GM21576 (cell line): Measurements from ENCODE around the gene CDK5.
"Not testable (repeated sequence)": the region's sequence is repeated elsewhere in the genome, so short reads cannot be mapped to it uniquely, and the experiment has no call there.

ENCODE experiments used
- ATAC-seq: cut with Tn5 transposase; IDR thresholded peaks from one replicate; pipeline ENCODE4 v1.9.1; 2021; ENCODE audit warnings: mild to moderate bottlenecking, moderate library complexity; ENCODE audit not compliant: unreplicated experiment

The CDK5 gene

DNA sequence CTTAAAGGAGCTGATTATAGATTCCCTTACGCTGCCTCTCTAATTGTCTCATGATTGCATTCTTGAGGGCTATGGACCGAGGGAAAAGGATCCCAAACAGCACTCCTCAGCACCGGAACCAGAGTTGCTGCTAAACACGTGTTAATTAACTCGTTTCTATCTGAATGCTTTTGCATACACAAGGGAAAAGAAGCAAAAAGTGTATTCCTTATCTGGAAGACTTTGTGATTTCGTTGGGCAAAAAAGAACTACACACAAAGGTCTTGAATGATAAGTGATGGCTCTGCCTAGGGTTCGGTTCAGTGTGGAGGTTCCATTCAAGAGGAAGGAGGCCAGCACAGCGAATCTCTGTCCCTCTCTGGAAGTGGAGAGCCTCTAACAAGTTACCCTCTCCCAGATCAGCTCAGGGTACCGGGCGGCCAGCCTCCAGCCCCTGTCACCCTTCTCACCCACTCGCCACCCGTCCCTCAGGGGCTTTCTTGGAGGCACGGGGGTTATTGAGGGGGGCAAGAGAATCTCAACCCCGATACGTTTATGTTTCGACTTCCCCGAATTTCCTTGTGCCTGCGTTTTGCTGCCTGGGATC is 1.2 kb upstream of the CDK5 start:
- no peak for ATAC-seq

DNA sequence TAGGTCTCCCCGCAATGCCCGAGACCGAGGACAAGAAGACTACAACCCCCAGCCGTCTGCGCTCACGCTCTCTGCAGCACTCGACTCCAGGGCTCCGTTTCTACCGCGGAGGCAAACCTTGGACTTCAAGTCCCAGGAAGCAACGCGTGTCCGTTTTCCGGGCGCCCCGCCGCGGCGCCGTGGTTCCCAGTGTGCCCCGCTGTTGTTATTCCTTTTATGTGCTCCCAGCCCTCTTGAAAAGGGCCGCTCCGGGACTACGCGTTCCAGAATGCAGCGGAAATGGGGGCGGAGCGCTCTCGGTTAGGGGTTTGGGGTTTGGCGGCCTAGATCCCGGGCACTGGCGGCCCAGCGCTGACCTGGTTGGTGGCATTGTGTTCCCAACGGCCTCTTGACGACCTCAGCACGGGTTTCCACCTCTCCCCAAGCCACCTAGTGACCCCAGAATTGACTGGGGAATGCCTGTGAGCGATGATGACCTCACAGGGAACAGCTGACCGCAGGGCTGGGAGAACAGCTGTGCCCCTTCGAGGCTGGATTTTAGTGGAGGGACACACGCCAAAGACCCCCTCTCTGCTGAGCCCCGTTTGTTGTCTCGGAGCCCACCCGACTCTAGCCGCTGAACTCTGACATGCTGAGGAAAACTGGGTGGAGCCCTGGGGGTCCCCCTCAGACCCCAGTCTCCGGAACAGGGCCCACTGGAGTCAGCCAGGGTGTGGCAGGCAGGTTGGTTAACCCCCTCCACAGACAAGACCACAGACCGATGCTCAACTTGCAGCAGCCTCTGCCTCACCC is 488 bp upstream of the CDK5 start:
- peak; percentile 89 for ATAC-seq

DNA sequence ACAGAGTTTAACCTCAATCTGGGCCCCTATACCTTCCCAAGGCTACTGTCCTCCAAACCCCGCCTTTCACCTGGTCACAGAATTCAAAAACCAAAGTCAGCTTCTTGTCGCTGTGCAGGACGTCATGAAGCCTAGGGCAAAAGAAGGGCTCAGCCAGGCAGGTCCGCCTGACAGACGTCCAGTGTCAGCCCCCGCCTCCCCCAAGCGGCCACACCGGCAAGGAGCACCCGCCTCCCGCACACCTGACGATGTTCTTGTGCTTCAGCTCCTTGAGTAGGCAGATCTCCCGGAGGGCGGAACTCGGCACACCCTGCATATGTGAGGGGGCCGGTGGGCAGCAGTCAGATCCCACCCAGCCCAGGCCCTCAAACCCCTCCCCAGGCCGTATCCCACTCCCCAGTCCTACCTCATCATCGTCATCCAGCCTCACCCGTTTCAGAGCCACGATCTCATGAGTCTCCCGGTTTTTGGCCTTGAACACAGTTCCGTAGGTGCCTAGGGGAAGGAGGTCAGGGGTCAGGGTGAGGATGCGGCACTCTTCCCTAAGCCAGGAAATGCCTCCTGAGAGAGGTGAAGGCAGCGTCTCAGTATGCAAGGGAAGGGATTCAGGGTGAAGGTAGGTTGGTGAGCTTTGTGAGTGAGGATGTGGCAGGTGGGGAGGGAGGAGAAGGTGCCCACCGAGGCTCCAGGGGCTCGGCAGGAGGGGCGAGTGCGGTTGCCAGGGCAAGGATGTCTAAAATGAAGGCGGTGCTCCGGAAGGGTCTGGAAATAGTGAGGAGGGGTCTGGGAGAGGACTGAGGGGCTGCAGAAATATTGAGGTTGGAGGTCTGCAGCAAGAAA is 811 bp downstream of the CDK5 start:
- no peak for ATAC-seq

DNA sequence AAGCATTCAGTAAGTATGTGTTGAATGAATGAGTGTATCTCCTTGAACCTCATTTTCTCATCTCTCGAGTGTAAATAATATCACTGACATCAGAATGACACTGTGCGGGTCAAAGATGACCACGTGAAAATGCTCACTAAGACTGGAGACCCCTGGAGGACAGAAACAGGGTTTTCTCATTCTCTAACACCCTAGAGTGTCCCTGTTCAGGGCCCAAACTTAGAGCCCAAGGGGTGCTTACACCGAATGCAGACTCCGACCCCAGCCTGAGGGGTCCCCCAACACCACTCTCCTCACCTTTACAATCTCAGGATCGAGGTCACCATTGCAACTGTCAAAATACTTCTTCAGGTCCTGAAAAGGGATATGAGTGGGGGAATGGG is 1.4 kb downstream of the CDK5 start:
- no peak for ATAC-seq

DNA sequence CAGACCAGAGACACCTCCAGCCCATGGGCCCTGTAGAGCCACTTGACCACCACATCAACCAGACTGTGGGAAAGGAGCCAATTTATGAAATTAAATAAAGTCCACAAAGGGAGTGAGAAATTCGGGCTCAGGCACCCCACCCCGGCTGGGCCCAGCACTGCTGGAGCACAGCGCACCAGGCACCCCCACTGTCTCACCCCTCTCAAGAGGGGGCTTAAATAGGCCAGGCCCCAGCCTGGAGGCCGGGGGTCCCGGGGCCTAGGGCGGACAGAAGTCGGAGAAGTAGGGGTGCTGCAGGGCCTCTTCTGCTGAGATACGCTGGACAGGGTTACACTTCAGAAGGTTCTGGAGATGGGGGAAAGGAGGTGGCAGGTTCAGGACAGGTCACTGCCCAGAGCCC is 3.9 kb downstream of the CDK5 start:
- ATAC-seq = no peak

DNA sequence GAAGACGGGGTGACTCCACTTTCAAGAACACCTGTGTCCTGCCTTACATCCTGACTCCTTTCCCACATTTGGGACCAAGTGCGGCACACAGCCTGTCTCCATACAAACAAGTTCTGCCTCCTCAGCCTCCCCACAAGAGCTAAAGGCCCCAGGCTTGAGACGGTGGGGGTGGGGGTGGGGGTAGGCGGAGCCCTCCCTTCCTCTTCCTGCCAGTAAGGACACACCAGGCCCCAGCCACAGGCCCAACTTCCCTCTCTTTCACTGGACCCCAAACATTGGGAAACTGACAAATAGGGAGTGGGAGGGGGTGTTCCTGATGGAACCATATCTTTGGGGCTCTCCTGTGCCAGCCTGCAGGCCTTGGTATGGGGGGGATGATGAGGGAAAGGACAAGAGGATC is 4.6 kb downstream of the CDK5 start:
- ATAC-seq = no peak

DNA sequence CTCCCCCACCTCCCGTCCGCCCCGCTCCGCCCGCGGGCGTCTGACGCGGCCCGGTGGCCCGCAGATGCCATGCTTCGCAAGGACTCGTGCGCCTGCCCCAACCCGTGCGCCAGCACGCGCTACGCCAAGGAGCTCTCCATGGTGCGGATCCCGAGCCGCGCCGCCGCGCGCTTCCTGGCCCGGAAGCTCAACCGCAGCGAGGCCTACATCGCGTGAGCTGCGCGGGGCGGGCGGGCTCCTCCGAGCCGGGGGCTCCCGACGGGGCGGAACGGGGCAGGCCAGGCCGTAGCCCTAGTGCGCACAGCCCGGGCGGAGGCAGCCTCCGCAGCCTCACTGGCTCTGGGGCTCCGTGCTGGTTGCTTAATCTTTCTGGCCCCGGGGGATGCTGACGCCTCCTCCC is 6.6 kb downstream of the CDK5 start:
- ATAC-seq = no peak

DNA sequence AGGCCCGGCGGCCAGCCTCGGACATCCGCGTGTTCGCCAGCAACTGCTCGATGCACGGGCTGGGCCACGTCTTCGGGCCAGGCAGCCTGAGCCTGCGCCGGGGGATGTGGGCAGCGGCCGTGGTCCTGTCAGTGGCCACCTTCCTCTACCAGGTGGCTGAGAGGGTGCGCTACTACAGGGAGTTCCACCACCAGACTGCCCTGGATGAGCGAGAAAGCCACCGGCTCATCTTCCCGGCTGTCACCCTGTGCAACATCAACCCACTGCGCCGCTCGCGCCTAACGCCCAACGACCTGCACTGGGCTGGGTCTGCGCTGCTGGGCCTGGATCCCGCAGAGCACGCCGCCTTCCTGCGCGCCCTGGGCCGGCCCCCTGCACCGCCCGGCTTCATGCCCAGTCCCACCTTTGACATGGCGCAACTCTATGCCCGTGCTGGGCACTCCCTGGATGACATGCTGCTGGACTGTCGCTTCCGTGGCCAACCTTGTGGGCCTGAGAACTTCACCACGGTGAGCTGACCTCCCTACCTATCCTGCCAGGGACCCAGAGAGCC is 8.7 kb downstream of the CDK5 start:
- no peak for ATAC-seq

DNA sequence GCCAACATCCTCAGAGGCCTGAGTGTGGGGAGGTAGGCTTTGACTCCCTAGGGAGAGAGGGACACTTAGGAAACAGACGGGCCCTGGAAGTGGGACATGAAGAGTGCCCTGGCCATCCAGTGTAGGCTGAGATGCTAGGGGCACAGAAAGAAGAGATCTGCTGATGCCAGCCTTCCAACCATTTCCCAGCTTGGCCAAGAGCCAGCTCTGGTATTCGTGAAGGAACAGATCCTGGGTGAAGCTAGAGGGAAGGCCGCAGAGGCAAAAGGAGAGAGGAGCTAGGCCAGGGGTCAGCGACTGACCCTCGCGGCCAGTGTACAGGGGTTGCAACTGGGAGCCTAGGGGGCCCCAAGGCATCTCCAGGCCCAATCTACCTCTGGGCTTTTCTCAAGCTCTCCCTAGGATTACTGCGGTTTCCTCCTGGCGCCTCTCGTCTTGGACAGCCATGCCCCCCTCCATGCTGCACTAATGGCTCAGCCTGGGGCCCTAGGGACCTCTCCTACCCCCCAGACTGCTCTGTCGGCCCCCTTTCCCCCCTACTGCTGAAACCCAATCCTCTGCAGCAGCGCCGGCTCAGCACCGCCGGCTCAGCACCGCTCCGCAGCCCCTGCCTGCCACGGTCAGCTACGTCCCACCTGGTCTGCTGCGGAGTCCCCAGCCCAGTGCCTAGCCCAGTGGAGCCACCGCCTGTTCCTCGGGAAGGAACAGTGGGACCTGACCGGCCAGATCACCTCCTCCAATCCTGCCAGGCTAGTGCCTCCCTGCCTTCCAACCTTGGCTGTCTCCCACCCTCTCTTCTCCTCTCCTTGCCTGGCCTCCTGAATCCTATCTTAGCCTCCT is 9.5 kb downstream of the CDK5 start, which contains the start of gene ASIC3:
Gene ASIC3, plus strand, starts transcription at position 556 of the 840 bp plus-strand sequence. CDS start 355 bp downstream, outside the sequence.
- ATAC-seq = no peak

DNA sequence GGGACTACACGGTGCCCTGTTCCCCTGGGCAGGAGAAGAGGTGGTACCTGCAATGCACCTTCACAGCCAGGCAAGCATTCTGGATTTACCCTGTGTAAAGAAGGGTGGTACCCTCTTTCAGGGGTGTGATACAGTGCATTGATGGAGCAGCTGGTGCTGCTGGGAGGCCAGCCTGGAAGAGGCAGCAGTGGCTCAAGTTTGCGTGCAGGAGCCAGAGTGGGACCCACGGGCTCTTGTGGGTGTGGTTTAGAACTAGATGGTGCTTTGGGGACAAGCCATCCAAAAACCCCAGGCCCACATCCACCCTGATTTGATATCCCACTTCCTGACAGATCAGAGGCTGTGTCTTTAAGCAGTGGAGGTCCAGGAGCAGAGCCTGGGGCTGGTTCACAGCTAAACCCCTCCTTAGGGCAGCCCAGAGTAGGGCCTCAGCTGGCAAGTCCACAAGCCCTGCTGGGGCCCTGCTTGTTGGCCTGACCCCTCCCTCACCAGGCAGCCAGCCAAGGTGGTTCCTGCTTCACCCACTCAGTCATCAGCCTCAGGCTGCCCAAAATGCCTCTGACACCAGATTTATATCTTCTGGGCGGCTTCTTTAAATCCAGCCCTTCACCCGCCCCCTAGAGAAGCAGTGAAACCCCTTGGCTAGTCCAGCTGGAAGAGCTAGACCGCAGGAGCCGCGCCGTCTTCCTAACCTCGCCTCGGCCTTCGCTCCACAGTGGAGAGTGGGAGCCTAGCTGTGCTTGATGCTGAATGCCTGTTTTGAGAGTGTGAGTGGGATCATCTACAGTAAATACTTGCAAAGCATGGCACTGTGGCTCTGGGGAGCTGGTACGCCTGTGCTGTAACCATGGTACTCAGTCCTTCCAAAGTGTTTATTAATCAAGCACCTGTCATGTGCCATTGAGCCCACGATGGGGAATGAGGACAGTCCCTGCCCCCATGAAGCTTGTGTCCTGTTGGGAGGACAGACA is 10.8 kb downstream of the CDK5 start:
- no peak for ATAC-seq

DNA sequence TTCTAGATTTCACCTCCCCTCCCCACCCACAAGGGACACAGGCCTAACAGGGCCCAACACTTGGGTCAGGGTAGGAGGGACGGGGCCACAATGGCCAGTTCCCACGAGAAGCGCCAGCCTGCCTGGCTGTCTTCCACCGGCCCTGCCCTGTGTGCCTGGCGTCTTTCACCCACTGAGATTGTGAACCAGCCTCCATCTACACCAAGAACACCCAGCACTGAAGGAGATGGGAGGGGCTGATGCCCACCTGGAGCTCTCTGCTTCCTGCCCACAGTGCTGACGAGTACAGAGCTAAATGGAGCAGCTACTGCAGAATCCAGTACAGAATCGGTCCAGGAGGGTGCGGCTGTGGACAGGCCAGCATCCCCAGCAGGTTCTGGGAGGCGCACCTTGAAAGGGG is 11.7 kb downstream of the CDK5 start:
- ATAC-seq = no peak

DNA sequence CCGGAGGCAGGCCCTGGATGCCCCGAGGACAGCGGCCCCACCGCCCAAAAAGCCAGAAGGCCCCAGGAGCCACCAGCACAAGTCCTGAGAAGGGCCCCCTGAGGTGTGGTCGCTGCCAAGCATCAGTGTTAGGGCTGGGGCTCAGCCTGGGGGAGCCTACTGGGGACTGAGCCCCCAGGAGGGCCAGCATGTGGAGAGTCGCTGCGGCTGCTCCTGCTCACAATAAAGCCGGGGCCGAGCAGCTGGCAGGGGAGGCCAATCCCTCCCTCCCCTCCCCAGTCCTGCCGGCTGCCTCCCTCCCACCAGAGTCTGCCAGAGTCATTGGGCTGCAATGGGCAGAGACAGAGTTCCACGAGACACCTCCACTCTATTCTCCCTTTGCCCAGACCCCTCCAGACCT is 12.4 kb downstream of the CDK5 start:
- ATAC-seq = no peak

DNA sequence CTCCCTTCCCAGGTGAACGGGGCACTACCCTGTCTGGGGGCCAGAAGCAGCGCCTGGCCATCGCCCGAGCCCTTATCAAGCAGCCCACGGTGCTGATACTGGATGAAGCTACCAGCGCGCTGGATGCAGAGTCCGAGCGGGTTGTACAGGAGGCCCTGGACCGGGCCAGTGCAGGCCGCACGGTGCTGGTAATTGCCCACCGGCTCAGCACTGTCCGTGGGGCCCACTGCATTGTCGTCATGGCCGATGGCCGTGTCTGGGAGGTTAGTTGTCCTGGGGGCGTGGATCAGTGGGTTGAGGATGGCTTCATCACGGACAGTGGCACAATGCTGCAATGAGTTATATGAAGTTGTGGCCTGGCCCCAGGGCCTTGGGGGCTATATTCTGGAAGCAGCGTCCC is 13.7 kb downstream of the CDK5 start:
- no peak for ATAC-seq

DNA sequence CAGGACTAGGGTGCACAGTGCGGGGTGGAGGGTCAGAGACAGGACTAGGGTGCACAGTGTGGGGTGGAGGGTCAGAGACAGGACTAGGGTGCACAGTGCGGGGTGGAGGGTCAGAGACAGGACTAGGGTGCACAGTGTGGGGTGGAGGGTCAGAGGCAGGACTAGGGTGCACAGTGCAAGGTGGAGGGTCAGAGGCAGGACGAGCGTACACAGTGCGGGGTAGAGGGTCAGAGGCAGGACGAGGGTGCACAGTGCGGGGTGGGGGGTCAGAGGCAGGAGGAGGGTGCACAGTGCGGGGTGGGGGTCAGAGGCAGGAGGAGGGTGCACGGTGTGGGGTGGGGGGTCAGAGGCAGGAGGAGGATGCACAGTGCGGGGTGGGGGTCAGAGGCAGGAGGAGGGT is 14.2 kb downstream of the CDK5 start:
- ATAC-seq = not testable (repeated sequence)

DNA sequence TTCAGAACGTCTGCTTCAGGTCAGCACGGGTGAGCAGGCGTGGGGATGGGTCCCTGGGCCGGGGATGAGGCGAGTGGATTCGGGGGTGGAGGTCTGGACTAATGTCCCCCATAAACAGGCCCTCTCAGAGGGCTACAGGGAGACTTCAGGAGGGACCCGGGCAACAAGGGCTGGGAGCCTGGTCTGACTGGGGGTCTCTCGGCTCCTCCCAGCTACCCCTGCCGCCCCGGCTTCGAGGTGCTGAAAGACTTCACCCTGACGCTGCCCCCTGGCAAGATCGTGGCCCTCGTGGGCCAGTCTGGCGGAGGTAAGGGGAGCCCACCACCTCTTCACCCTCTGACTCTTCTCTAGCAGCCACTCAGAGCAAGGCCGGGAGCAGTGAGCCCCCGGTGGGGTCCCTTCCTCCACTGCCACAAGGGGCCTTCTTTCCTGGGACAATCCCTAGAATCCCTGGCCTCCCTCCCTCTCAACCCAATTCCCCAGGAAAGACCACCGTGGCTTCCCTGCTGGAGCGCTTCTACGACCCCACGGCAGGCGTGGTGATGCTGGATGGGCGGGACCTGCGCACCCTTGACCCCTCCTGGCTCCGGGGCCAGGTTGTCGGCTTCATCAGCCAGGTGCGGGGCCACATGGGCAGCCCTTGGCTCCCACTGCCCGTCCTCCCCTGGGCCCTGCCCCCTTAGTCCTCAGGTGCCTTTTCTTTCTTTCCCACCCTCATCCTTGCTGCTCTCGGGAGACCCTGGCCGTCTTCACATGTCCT is 16.9 kb downstream of the CDK5 start:
- no peak for ATAC-seq

DNA sequence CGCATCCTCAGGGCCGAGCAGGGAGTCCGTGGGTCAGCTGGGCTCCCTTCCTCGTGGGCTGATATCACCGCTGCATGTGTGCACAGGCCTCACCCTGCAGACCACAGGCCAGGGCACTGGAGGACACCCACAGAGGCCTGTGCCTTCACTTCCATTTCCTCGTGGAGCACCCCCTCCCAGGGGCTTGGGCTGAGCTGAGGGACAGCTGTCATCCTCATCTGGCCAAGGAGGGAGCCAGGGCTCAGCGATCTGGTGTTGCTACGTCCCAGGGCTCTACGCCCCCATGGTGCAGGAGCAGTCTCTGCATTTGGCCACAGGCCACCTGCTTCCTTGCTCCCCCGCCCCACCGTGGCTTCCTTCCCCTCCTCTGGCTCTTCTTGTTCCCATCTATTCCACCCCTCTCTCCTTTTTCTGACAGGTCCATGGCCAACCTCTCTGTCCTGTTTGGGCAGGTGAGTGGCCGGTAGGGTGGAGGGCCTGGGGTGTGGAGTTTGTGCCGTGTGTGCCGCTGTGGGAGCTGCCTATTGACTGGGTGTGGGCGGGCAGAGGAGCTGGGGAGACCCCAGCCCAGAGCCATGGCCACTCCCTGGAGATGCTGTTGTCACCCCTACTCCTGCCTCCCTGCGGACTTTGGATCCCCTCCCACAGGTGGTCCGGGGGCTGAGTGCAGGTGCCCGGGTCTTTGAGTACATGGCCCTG is 17.7 kb downstream of the CDK5 start:
- ATAC-seq = no peak

DNA sequence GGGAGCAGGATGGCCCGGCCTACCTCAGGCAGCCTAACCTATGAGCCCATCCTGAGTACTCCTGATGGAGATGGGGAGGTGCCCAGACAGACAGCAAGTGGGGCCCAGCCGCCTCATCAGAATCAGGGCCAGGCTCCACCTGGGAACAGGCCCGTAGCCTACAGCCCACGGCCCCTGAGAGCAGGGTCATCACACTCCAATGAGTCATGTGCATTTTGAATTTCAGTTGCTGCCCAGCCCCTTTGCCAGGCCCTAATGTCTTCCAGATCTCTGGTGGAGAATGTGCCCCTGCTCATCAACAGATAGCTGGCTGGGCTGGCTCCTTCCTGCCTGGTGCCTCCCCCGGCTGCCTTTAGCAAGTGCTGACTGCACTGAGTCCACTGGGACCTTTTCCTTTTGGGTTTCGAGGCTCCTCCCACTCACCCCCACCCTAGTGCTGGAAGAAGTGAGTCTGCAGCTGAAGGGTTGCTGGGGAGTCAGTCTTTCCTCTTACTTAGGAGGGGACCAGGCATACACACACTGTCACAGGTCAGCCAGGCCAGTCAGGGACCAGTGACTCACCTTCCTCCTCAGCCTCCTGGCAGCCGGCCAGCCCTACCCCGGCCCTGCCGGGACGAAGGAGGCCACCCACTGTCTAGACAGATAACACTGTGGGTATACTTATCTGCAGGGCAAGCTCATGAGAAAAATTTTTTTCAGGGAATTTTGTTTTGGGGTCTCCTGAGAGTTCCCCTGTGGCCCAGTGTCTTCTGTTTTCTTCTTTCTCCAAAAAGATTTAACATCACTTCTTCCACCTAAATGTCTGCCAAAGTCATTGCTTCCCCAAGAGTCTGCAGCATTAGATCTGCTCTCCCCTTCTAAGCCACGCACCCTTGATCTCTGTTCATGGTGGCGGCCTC is 18.5 kb downstream of the CDK5 start:
- ATAC-seq = no peak
